Prostate gland (tissue), 2 donors: ENCODE data around the gene PAPPA.

Source experiments
- CTCF ChIP-seq, 4 experiments: fragments of 200-600 bp in 2 of 4; fragments of 450-650 bp in 2 of 4; sonication (generic) in 2 of 4; IDR thresholded peaks; 1 replicate in 3 of 4; 2 replicates in 1 of 4; pipeline ENCODE4 v1.5.1; 2016 to 2019; ENCODE audit warnings: antibody characterized with exemption in 4 of 4, mild to moderate bottlenecking in 2 of 4, moderate library complexity in 2 of 4
- POLR2A ChIP-seq: fragments of 450-650 bp; IDR thresholded peaks from one replicate; pipeline ENCODE4 v1.6.1; 2016; ENCODE audit warnings: antibody characterized with exemption, mild to moderate bottlenecking
- POLR2AphosphoS5 ChIP-seq: sonication (generic); formaldehyde crosslinking; IDR thresholded peaks from one replicate; pipeline ENCODE4 v1.6.1; 2017; ENCODE audit warnings: antibody characterized with exemption

GRCh38 chr9:116149844-116150243 is 3.7 kb upstream of the PAPPA start:
- TF ChIP-seq POLR2AphosphoS5, result no peak
- peak in 2 of 4 experiments; percentile 32 to 33 for TF ChIP-seq CTCF (IDR thresholded peaks at IDR 0.05)
- no peak for TF ChIP-seq POLR2A
